Neural cell (in vitro differentiated cells): ENCODE measurements around the gene UBE2QL1. TPM values are rescaled to one million over a fixed set of nuclear protein-coding genes. Genes with fewer than 3 reads are reported as not detected.

ENCODE experiments used
- H2AFZ ChIP-seq: fragments of 200-600, 300-800 bp; sonication (generic), shearing (Covaris generic); 2 replicates; pipeline ENCODE4 v1.6.0; 2014; ENCODE audit warnings: low read depth, mild to moderate bottlenecking, antibody characterized with exemption, low read length, moderate library complexity
- H3F3A ChIP-seq: fragments of 200-600 bp; shearing (Covaris generic); 2 replicates; pipeline ENCODE4 v1.6.1; 2016; ENCODE audit warnings: mild to moderate bottlenecking, moderate library complexity, mixed read lengths, antibody characterized with exemption, low read length; ENCODE audit not compliant: insufficient read depth, poor library complexity, severe bottlenecking
- H3K27ac ChIP-seq: fragments of 200-600, 300-800 bp; sonication (generic), shearing (Covaris generic); 2 replicates; pipeline ENCODE4 v1.5.1; 2014; ENCODE audit warnings: mild to moderate bottlenecking, low read length, moderate library complexity
- H3K27me3 ChIP-seq: fragments of 300-800, 200-600 bp; sonication (generic), shearing (Covaris generic); 2 replicates; pipeline ENCODE4 v1.6.0; 2014; ENCODE audit warnings: mild to moderate bottlenecking, low read depth, low read length, moderate library complexity; ENCODE audit not compliant: insufficient read depth
- H3K36me3 ChIP-seq: fragments of 300-800, 200-600 bp; sonication (generic), shearing (Covaris generic); 2 replicates; pipeline ENCODE4 v1.5.1; 2014; ENCODE audit warnings: mild to moderate bottlenecking, antibody characterized with exemption, low read length, moderate library complexity; ENCODE audit not compliant: insufficient read depth
- H3K4me2 ChIP-seq: fragments of 300-800, 200-600 bp; sonication (generic), shearing (Covaris generic); 2 replicates; pipeline ENCODE4 v1.6.0; 2014; ENCODE audit warnings: mild to moderate bottlenecking, low read length
- H3K4me3 ChIP-seq: fragments of 300-800, 200-600 bp; sonication (generic), shearing (Covaris generic); 2 replicates; pipeline ENCODE4 v1.5.1; 2014; ENCODE audit warnings: mild to moderate bottlenecking, low read length, moderate library complexity
- H3K79me2 ChIP-seq: fragments of 200-600 bp; shearing (Covaris generic); replicated peaks from 2 replicates; pipeline ENCODE4 v1.6.0; 2014; ENCODE audit warnings: mild to moderate bottlenecking, low read length, moderate library complexity; ENCODE audit not compliant: insufficient read depth
- H3K9ac ChIP-seq: fragments of 300-800, 200-600 bp; sonication (generic), shearing (Covaris generic); 2 replicates; pipeline ENCODE4 v1.6.1; 2016; ENCODE audit warnings: mild to moderate bottlenecking, low read length, mixed read lengths
- H3K9me2 ChIP-seq: fragments of 200-600 bp; shearing (Covaris generic); 2 replicates; pipeline ENCODE4 v1.6.1; 2016; ENCODE audit warnings: mild to moderate bottlenecking, low read length, mixed read lengths; ENCODE audit not compliant: insufficient read depth
- H3K9me3 ChIP-seq: fragments of 200-600, 300-800 bp; sonication (generic), shearing (Covaris generic); 2 replicates; pipeline ENCODE4 v1.6.1; 2016; ENCODE audit warnings: mild to moderate bottlenecking, mixed run types, low read length, moderate library complexity, mixed read lengths
- H4K20me1 ChIP-seq: fragments of 200-600 bp; shearing (Covaris generic); 2 replicates; pipeline ENCODE4 v1.6.1; 2016; ENCODE audit warnings: mild to moderate bottlenecking, mixed run types; ENCODE audit not compliant: insufficient read depth
- EZH2 ChIP-seq: fragments of 200-600, 300-800 bp; shearing (Covaris generic), sonication (generic); IDR thresholded peaks from 2 replicates; pipeline ENCODE4 v1.6.1; 2014; ENCODE audit warnings: antibody characterized with exemption, low read length, borderline replicate concordance, mild to moderate bottlenecking; ENCODE audit not compliant: insufficient read depth, poor library complexity, severe bottlenecking
- POLR2AphosphoS5 ChIP-seq: IDR thresholded peaks from 2 replicates; pipeline ENCODE4 v1.6.1; 2012
- RAD21 ChIP-seq: fragments of 450-650 bp; conservative IDR thresholded peaks from 2 replicates; pipeline ENCODE4 v1.6.1; 2014; ENCODE audit warnings: antibody characterized with exemption, mild to moderate bottlenecking, moderate library complexity
- TAF1 ChIP-seq: IDR thresholded peaks from 2 replicates; pipeline ENCODE4 v1.6.1; 2012; ENCODE audit warnings: low read depth
- polyA plus RNA-seq: library from polyadenylated mRNA; depleted of rRNA; stranded (reverse); fragments of >200 nt; gene quantifications from 2 replicates; pipeline ENCODE4 v1.2.3, GENCODE V29; 2014
- TF ChIP-seq, protein P1 (sequence below): fragments of 450-650 bp; IDR thresholded peaks from 2 replicates; pipeline ENCODE4 v1.5.1; 2014; ENCODE audit warnings: antibody characterized with exemption, mild to moderate bottlenecking, moderate library complexity; ENCODE audit not compliant: poor library complexity, severe bottlenecking
- TF ChIP-seq, protein P2 (sequence below): IDR thresholded peaks from 2 replicates; pipeline ENCODE4 v1.6.1; 2012; ENCODE audit warnings: borderline replicate concordance

UBE2QL1 gene
- polyA plus RNA-seq, 1 donor from 2014 or later, result 13.8 TPM

DNA sequence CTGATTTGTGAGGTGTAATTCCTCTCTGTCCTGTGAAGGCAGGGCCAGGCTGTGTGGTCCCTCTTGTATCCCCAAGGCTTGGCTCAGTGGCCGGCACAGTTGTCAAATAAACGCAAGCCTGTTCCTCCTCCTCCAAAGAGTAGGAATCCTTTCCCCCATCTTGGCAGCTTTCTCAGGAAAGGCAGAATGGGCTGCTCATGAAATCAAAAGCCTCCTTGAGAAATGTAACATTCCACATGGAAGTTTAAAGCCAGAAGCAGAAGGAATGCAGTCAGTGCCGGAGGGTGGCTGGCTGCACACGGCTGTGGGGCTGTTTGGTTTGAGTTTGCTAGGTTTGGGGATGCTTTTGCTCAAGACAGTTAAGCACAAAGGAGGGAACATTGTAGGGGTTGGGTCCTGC lies 35.8 kb upstream of the UBE2QL1 start:
- no peak overlapping the region for H2AFZ ChIP-seq
- TF ChIP-seq TAF1 (no peak), EZH2 (no peak), POLR2AphosphoS5 (no peak), RAD21 (no peak)
- TF ChIP-seq, protein P1, sequence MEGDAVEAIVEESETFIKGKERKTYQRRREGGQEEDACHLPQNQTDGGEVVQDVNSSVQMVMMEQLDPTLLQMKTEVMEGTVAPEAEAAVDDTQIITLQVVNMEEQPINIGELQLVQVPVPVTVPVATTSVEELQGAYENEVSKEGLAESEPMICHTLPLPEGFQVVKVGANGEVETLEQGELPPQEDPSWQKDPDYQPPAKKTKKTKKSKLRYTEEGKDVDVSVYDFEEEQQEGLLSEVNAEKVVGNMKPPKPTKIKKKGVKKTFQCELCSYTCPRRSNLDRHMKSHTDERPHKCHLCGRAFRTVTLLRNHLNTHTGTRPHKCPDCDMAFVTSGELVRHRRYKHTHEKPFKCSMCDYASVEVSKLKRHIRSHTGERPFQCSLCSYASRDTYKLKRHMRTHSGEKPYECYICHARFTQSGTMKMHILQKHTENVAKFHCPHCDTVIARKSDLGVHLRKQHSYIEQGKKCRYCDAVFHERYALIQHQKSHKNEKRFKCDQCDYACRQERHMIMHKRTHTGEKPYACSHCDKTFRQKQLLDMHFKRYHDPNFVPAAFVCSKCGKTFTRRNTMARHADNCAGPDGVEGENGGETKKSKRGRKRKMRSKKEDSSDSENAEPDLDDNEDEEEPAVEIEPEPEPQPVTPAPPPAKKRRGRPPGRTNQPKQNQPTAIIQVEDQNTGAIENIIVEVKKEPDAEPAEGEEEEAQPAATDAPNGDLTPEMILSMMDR, result no peak
- TF ChIP-seq, protein P2, sequence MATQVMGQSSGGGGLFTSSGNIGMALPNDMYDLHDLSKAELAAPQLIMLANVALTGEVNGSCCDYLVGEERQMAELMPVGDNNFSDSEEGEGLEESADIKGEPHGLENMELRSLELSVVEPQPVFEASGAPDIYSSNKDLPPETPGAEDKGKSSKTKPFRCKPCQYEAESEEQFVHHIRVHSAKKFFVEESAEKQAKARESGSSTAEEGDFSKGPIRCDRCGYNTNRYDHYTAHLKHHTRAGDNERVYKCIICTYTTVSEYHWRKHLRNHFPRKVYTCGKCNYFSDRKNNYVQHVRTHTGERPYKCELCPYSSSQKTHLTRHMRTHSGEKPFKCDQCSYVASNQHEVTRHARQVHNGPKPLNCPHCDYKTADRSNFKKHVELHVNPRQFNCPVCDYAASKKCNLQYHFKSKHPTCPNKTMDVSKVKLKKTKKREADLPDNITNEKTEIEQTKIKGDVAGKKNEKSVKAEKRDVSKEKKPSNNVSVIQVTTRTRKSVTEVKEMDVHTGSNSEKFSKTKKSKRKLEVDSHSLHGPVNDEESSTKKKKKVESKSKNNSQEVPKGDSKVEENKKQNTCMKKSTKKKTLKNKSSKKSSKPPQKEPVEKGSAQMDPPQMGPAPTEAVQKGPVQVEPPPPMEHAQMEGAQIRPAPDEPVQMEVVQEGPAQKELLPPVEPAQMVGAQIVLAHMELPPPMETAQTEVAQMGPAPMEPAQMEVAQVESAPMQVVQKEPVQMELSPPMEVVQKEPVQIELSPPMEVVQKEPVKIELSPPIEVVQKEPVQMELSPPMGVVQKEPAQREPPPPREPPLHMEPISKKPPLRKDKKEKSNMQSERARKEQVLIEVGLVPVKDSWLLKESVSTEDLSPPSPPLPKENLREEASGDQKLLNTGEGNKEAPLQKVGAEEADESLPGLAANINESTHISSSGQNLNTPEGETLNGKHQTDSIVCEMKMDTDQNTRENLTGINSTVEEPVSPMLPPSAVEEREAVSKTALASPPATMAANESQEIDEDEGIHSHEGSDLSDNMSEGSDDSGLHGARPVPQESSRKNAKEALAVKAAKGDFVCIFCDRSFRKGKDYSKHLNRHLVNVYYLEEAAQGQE, result no peak
- no peak overlapping the region for H3K4me2 ChIP-seq
- H3K27ac ChIP-seq, result no peak overlapping the region
- no peaks in the 10 kb centered on the region for H3K79me2 ChIP-seq
- no peak overlapping the region for H3K4me3 ChIP-seq
- no peaks in the 10 kb centered on the region for H4K20me1 ChIP-seq
- no peaks in the 10 kb centered on the region for H3F3A ChIP-seq
- H3K9ac ChIP-seq, result no peak overlapping the region
- H3K36me3 ChIP-seq, result no peaks in the 10 kb centered on the region
- H3K9me2 ChIP-seq, result no peaks in the 10 kb centered on the region
- H3K9me3 ChIP-seq, result no peaks in the 10 kb centered on the region
- no peaks in the 10 kb centered on the region for H3K27me3 ChIP-seq

DNA sequence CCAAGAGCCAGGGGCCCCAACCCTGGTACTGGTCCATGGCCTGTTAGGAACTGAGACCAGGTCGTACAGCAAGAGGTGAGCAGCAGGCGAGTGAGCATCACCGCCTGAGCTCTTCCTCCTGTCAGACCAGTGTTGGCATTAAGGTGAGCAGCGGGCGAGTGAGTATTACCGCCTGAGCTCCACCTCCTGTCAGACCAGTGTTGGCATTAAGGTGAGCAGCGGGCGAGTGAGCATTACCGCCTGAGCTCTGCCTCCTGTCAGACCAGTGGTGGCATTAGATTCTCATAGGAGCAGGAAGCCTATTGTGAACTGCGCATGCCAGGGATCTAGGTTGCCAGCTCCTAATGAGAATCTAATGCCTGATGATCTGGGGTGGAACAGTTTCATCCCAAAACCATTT lies 31.0 kb upstream of the UBE2QL1 start:
- H3K36me3 ChIP-seq, result no peaks in the 10 kb centered on the region
- H2AFZ ChIP-seq, result no peak overlapping the region
- no peaks in the 10 kb centered on the region for H3K9me3 ChIP-seq
- no peak overlapping the region for H3K4me3 ChIP-seq
- no peaks in the 10 kb centered on the region for H4K20me1 ChIP-seq
- no peaks in the 10 kb centered on the region for H3K79me2 ChIP-seq
- H3K9me2 ChIP-seq, result no peaks in the 10 kb centered on the region
- H3K4me2 ChIP-seq, result no peak overlapping the region
- H3F3A ChIP-seq, result no peaks in the 10 kb centered on the region
- no peak for TF ChIP-seq EZH2
- H3K27me3 ChIP-seq, result no peaks in the 10 kb centered on the region
- no peak overlapping the region for H3K27ac ChIP-seq
- H3K9ac ChIP-seq, result no peak overlapping the region

DNA sequence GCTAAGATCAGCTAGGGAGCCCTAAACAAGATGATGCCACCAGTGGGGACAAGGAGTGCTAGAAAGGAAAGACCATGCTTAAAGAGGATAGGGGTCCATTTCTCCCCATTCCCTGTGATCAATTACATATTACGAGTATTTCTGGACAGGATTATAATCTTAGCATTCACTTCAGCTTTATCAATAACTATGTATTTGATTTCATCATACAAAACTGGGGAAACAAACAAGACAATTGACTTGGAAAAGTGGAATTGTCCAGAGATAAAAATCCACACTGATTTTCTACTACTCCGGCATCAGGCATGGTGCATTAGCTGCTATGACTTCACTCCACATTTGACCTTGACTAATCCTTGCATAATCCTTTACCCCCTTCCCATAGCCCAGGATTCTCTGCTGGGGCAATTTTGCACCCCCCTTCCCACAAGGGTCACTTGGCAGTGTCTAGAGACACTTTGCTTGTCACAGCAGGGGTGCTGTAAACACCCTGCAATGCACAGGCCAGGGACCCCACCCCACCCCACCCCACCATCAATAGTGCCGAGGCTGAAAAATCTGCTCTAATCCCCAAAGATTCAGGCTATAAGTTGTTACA lies 29.9 kb upstream of the UBE2QL1 start:
- H3K36me3 ChIP-seq, result no peaks in the 10 kb centered on the region
- H3K9me3 ChIP-seq, result no peaks in the 10 kb centered on the region
- no peak overlapping the region for H3K4me3 ChIP-seq
- no peaks in the 10 kb centered on the region for H3K27me3 ChIP-seq
- TF ChIP-seq EZH2 (no peak), TAF1 (no peak), POLR2AphosphoS5 (no peak)
- H3K9ac ChIP-seq, result no peak overlapping the region
- no peak overlapping the region for H3K4me2 ChIP-seq
- H4K20me1 ChIP-seq, result no peaks in the 10 kb centered on the region
- H3K79me2 ChIP-seq, result no peaks in the 10 kb centered on the region
- no peak overlapping the region for H3K27ac ChIP-seq
- no peaks in the 10 kb centered on the region for H3K9me2 ChIP-seq
- no peaks in the 10 kb centered on the region for H3F3A ChIP-seq
- H2AFZ ChIP-seq, result no peak overlapping the region
